ENCODE measurements around the gene SECTM1. TPM values are rescaled to one million over a fixed set of nuclear protein-coding genes. Genes with fewer than 3 reads are reported as not detected.

Gene SECTM1
- total and polyA plus RNA-seq, 2 experiments from 2014 or later = 0.21 to 1.3 TPM

DNA sequence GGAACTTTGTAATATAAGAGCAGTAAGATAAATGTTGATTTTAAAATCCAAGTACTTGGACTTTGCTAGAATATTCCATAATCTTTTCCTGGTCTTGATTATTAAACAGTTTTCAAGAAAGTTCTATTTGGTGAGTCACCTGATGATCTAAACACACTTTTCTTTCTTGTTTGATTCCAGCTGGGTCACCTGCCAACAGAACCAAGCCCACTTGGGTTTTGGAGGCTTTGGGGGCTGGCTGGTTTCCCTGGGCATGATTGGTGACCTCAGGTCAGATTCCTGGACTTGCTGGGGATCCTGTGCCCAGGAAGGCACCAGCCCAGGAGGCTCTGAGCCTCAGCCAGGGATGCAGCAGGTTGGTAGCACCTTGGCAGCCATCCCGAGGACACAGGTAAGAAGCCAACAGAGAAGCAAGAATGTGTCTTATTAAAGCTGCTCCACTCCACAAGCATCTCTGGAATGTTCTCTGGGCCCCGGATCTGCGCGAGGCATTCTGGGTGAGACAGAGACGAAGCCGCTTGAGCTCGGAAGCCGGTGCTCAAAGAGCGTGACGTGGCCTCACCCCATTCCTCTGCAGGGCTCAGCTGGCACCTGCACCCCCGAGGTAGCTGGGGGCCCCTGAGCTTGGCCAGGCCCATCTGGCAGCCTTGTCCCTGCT is 22.3 kb upstream of the SECTM1 start (continued):
- TF ChIP-seq, protein P1, sequence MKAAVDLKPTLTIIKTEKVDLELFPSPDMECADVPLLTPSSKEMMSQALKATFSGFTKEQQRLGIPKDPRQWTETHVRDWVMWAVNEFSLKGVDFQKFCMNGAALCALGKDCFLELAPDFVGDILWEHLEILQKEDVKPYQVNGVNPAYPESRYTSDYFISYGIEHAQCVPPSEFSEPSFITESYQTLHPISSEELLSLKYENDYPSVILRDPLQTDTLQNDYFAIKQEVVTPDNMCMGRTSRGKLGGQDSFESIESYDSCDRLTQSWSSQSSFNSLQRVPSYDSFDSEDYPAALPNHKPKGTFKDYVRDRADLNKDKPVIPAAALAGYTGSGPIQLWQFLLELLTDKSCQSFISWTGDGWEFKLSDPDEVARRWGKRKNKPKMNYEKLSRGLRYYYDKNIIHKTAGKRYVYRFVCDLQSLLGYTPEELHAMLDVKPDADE (IDR thresholded peaks at IDR 0.05) = no peak
- TF ChIP-seq ZNF114 (CRISPR knock-in tag; IDR thresholded peaks at IDR 0.05) (no peak), EZH2phosphoT487 (IDR thresholded peaks at IDR 0.05; ENCODE audit: unreplicated experiment) (no peak)
- TF ChIP-seq, protein P2, sequence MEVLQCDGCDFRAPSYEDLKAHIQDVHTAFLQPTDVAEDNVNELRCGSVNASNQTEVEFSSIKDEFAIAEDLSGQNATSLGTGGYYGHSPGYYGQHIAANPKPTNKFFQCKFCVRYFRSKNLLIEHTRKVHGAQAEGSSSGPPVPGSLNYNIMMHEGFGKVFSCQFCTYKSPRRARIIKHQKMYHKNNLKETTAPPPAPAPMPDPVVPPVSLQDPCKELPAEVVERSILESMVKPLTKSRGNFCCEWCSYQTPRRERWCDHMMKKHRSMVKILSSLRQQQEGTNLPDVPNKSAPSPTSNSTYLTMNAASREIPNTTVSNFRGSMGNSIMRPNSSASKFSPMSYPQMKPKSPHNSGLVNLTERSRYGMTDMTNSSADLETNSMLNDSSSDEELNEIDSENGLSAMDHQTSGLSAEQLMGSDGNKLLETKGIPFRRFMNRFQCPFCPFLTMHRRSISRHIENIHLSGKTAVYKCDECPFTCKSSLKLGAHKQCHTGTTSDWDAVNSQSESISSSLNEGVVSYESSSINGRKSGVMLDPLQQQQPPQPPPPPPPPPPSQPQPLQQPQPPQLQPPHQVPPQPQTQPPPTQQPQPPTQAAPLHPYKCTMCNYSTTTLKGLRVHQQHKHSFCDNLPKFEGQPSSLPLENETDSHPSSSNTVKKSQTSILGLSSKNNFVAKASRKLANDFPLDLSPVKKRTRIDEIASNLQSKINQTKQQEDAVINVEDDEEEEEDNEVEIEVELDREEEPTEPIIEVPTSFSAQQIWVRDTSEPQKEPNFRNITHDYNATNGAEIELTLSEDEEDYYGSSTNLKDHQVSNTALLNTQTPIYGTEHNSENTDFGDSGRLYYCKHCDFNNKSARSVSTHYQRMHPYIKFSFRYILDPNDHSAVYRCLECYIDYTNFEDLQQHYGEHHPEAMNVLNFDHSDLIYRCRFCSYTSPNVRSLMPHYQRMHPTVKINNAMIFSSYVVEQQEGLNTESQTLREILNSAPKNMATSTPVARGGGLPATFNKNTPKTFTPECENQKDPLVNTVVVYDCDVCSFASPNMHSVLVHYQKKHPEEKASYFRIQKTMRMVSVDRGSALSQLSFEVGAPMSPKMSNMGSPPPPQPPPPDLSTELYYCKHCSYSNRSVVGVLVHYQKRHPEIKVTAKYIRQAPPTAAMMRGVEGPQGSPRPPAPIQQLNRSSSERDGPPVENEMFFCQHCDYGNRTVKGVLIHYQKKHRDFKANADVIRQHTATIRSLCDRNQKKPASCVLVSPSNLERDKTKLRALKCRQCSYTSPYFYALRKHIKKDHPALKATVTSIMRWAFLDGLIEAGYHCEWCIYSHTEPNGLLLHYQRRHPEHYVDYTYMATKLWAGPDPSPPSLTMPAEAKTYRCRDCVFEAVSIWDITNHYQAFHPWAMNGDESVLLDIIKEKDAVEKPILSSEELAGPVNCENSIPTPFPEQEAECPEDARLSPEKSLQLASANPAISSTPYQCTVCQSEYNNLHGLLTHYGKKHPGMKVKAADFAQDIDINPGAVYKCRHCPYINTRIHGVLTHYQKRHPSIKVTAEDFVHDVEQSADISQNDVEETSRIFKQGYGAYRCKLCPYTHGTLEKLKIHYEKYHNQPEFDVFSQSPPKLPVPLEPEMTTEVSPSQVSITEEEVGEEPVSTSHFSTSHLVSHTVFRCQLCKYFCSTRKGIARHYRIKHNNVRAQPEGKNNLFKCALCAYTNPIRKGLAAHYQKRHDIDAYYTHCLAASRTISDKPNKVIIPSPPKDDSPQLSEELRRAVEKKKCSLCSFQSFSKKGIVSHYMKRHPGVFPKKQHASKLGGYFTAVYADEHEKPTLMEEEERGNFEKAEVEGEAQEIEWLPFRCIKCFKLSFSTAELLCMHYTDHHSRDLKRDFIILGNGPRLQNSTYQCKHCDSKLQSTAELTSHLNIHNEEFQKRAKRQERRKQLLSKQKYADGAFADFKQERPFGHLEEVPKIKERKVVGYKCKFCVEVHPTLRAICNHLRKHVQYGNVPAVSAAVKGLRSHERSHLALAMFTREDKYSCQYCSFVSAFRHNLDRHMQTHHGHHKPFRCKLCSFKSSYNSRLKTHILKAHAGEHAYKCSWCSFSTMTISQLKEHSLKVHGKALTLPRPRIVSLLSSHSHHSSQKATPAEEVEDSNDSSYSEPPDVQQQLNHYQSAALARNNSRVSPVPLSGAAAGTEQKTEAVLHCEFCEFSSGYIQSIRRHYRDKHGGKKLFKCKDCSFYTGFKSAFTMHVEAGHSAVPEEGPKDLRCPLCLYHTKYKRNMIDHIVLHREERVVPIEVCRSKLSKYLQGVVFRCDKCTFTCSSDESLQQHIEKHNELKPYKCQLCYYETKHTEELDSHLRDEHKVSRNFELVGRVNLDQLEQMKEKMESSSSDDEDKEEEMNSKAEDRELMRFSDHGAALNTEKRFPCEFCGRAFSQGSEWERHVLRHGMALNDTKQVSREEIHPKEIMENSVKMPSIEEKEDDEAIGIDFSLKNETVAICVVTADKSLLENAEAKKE (CRISPR knock-in tag; IDR thresholded peaks at IDR 0.05) = no peak

DNA sequence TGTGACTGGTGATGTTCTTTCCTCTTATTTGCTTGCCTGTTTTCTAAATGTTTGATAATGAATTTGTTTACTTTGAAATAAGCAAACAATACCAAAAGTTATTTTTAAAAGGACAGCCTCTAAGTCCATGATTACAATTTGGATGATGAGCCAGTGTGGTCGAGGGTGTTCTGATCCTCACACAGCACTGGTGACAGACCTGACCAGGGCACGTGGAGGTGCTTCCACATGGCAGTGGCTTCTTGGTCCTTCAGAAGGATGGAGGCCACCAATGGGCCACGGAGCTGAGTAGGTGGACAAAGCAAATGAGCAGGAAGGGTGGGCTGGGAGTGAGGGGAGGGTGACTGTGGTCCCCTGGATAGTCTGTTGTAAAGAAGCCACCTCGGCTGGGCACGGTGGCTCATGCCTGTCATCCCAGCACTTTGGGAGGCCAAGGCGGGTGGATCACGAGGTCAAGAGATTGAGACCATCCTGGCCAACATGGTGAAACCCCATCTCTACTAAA is 21.3 kb upstream of the SECTM1 start:
- Mint-ChIP-seq H3K36me3 (ENCODE audit: low read depth) (no peaks in the 10 kb centered on the region), H3K27me3 (ENCODE audit: insufficient read depth, low read depth, poor library complexity) (peaks cover 17% of the 10 kb centered on the region), H3K27ac (no peak overlapping the region), H3K4me3 (no peak overlapping the region), H3K9me3 (no peaks in the 10 kb centered on the region), H3K4me1 (peaks cover 12% of the 10 kb centered on the region)
- DNase-seq (ENCODE audit: low spot score) = no peak
- Histone ChIP-seq H3K79me2 (replicated peaks; ENCODE audit: insufficient read depth) (no peaks in the 10 kb centered on the region), H3K27me3 (ENCODE audit: insufficient read depth) (no peaks in the 10 kb centered on the region), H3F3A (replicated peaks; ENCODE audit: low read depth) (no peaks in the 10 kb centered on the region), H3K4me3 (no peak overlapping the region), H3K36me3 (ENCODE audit: insufficient read depth) (no peaks in the 10 kb centered on the region), H3K4me2 (no peak overlapping the region), H3K27ac (ENCODE audit: low read depth) (no peak overlapping the region), H4K20me1 (replicated peaks; ENCODE audit: insufficient read depth) (no peaks in the 10 kb centered on the region), H3K9me2 (ENCODE audit: insufficient read depth) (no peaks in the 10 kb centered on the region), H2AFZ (no peak overlapping the region), H3K4me1 (ENCODE audit: insufficient read depth) (no peaks in the 10 kb centered on the region)
- no peak for TF ChIP-seq ZNF114 (CRISPR knock-in tag; IDR thresholded peaks at IDR 0.05)
- TF ChIP-seq ZNF331 (CRISPR knock-in tag; IDR thresholded peaks at IDR 0.05; ENCODE audit: low read depth) = no peak
- TF ChIP-seq, protein P3, sequence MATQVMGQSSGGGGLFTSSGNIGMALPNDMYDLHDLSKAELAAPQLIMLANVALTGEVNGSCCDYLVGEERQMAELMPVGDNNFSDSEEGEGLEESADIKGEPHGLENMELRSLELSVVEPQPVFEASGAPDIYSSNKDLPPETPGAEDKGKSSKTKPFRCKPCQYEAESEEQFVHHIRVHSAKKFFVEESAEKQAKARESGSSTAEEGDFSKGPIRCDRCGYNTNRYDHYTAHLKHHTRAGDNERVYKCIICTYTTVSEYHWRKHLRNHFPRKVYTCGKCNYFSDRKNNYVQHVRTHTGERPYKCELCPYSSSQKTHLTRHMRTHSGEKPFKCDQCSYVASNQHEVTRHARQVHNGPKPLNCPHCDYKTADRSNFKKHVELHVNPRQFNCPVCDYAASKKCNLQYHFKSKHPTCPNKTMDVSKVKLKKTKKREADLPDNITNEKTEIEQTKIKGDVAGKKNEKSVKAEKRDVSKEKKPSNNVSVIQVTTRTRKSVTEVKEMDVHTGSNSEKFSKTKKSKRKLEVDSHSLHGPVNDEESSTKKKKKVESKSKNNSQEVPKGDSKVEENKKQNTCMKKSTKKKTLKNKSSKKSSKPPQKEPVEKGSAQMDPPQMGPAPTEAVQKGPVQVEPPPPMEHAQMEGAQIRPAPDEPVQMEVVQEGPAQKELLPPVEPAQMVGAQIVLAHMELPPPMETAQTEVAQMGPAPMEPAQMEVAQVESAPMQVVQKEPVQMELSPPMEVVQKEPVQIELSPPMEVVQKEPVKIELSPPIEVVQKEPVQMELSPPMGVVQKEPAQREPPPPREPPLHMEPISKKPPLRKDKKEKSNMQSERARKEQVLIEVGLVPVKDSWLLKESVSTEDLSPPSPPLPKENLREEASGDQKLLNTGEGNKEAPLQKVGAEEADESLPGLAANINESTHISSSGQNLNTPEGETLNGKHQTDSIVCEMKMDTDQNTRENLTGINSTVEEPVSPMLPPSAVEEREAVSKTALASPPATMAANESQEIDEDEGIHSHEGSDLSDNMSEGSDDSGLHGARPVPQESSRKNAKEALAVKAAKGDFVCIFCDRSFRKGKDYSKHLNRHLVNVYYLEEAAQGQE (IDR thresholded peaks at IDR 0.05; ENCODE audit: unreplicated experiment) = no peak
- ATAC-seq = no peak
